PFSK-1 (cell line): ENCODE data around the gene URI1.

Experiments used
- FOXP2 ChIP-seq: optimal IDR thresholded peaks from 2 replicates; pipeline ENCODE3; 2011; ENCODE audit warnings: borderline replicate concordance, control low read depth, inconsistent platforms; ENCODE audit not compliant: insufficient read depth; ENCODE audit errors: extremely low read length, extremely low read depth
- POLR2AphosphoS5 ChIP-seq: IDR thresholded peaks from 2 replicates; pipeline ENCODE4 v1.6.1; 2012; ENCODE audit warnings: low read depth, mild to moderate bottlenecking, control low read depth, low read length, moderate library complexity
- REST ChIP-seq, 2 experiments: IDR thresholded peaks; 2 replicates each; pipeline versions ENCODE4 v1.6.1 to v1.8.0; 2011 to 2012; ENCODE audit warnings: low read depth in 2 of 2, low read length in 2 of 2, control low read depth in 1 of 2, inconsistent platforms in 1 of 2, mild to moderate bottlenecking in 1 of 2, moderate library complexity in 1 of 2; ENCODE audit not compliant: insufficient read depth in 1 of 2
- SIN3A ChIP-seq: IDR thresholded peaks from 2 replicates; pipeline ENCODE4 v1.6.1; 2012; ENCODE audit warnings: mild to moderate bottlenecking, low read length, moderate library complexity, borderline replicate concordance; ENCODE audit not compliant: insufficient read depth
- TAF1 ChIP-seq: IDR thresholded peaks from 2 replicates; pipeline ENCODE4 v1.6.1; 2012; ENCODE audit warnings: low read length, control low read depth, borderline replicate concordance; ENCODE audit not compliant: insufficient read depth

The URI1 gene

GRCh38 chr19:30009013-30009412 is 67.0 kb downstream of the URI1 start:
- no peak for TF ChIP-seq POLR2AphosphoS5
- no peak for TF ChIP-seq TAF1
- TF ChIP-seq REST (IDR thresholded peaks at IDR 0.05; ENCODE audit: insufficient read depth in 1 of 2, low read depth in 2 of 2, low read length in 2 of 2) = no peak
- no peak for TF ChIP-seq FOXP2
- no peak for TF ChIP-seq SIN3A

GRCh38 chr19:30011051-30011578 is 69.1 kb downstream of the URI1 start:
- TF ChIP-seq SIN3A = no peak
- TF ChIP-seq REST (IDR thresholded peaks at IDR 0.05; ENCODE audit: insufficient read depth in 1 of 2, low read depth in 2 of 2, low read length in 2 of 2) = no peak
- TF ChIP-seq POLR2AphosphoS5 = no peak
- TF ChIP-seq TAF1 = no peak
- no peak for TF ChIP-seq FOXP2

GRCh38 chr19:30014770-30015169 is 72.7 kb downstream of the URI1 start:
- no peak for TF ChIP-seq POLR2AphosphoS5
- TF ChIP-seq TAF1 = no peak
- TF ChIP-seq SIN3A = no peak
- no peak for TF ChIP-seq FOXP2
- TF ChIP-seq REST (IDR thresholded peaks at IDR 0.05; ENCODE audit: insufficient read depth in 1 of 2, low read depth in 2 of 2, low read length in 2 of 2) = no peak

- TF ChIP-seq FOXP2 (no peak), SIN3A (no peak), POLR2AphosphoS5 (no peak), TAF1 (no peak), REST (IDR thresholded peaks at IDR 0.05; ENCODE audit: insufficient read depth in 1 of 2, low read depth in 2 of 2, low read length in 2 of 2) (no peak)
Measured at GRCh38 chr19:30017172-30017571, 75.1 kb downstream of the URI1 start.

- TF ChIP-seq SIN3A = no peak
- TF ChIP-seq REST (IDR thresholded peaks at IDR 0.05; ENCODE audit: insufficient read depth in 1 of 2, low read depth in 2 of 2, low read length in 2 of 2) = no peak
- no peak for TF ChIP-seq FOXP2
- no peak for TF ChIP-seq POLR2AphosphoS5
- no peak for TF ChIP-seq TAF1
Measured at GRCh38 chr19:30020189-30020588, 78.2 kb downstream of the URI1 start.
